VCaP (cell line): ENCODE measurements around the gene NTRK1.

Experiments
- H3K27ac ChIP-seq: fragments of 450-650 bp; 2 replicates; pipeline ENCODE4 v1.5.1; 2017
- TF ChIP-seq, protein P1 (sequence below): fragments of 450-650 bp; conservative IDR thresholded peaks from 2 replicates; pipeline ENCODE4 v1.5.1; 2017; ENCODE audit warnings: mild to moderate bottlenecking, moderate library complexity

Gene NTRK1

DNA sequence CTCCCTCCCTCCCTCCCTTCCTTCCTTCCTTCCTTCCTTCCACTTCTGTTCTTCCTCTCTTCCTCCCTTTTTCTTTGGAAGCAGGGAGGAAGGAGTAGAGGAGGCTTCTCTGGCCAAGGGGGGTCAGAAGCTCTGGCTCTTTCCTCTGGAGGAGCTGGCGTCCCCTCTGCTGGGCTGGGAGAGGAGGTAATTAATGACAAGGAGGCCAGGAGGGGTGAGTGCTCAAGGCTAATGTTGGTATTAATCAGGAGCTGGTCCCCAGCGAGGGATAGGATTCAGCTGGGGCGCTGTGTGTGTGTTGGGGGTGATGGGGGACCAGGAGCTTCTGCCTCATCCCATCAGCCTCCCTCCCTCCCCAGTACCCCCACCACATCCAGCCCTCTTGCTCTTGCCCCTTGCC, 26.7 kb downstream of the NTRK1 start:
- H3K27ac ChIP-seq, result no peak overlapping the region
- TF ChIP-seq, protein P1, sequence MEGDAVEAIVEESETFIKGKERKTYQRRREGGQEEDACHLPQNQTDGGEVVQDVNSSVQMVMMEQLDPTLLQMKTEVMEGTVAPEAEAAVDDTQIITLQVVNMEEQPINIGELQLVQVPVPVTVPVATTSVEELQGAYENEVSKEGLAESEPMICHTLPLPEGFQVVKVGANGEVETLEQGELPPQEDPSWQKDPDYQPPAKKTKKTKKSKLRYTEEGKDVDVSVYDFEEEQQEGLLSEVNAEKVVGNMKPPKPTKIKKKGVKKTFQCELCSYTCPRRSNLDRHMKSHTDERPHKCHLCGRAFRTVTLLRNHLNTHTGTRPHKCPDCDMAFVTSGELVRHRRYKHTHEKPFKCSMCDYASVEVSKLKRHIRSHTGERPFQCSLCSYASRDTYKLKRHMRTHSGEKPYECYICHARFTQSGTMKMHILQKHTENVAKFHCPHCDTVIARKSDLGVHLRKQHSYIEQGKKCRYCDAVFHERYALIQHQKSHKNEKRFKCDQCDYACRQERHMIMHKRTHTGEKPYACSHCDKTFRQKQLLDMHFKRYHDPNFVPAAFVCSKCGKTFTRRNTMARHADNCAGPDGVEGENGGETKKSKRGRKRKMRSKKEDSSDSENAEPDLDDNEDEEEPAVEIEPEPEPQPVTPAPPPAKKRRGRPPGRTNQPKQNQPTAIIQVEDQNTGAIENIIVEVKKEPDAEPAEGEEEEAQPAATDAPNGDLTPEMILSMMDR, result no peak

DNA sequence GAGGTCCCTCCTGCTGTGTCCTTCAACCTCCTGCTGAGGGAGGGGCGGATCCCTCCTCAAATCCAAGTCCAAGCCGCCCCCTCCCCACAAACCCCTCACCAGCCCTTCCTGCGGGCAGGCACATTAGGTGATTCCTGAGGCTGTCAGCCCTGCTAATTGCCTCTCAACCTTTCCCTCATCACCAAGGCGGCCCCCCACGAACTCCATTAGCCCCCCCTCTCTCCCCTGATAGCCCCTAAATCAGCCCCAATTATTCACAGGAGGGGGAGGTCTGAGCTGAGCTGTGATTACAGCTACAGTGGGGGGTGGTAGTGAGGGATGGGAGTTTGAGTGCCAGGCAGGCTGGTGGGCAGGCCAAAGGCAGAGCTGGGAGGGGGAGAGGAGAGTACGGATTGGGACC, 27.1 kb downstream of the NTRK1 start:
- no peak overlapping the region for H3K27ac ChIP-seq
- TF ChIP-seq, protein P1, result no peak

DNA sequence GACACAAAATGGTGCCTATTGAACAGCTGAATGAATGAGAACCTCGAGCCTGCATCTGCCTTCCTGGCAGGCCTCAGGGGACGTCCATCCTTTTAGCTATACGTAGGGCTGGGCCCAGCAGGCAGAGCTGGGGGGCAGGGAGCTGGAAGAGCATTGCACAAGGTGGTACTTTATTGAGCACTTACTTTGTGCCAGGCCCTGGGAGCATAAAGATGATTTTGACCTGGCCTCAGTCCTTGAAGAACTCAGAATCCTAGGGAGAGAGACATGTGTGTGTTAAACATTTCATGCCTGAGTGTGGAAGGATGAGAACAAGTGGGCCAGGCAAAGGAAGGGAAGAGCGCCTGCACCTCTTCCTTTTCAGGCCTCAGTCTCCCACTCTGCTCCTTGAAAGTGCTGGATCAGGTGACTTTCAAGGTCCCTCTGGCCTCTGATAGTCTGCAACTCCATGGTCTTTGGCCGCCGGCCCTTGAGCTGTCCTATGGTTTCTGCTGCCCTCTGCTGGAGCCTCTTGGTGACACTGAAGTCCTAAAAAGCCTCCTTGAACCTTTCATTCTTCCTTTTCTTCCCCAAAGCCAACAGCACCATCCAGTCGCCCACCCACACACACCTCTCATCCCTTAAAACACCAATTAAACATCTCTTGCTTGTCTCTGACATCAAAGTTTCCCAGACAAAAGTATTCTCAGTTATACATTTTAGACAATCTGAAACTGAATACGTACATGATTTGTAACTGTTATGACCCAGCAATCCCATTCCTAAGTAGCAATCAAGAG, 29.3 kb downstream of the NTRK1 start:
- TF ChIP-seq, protein P1, result peak; percentile 89
- no peak overlapping the region for H3K27ac ChIP-seq

DNA sequence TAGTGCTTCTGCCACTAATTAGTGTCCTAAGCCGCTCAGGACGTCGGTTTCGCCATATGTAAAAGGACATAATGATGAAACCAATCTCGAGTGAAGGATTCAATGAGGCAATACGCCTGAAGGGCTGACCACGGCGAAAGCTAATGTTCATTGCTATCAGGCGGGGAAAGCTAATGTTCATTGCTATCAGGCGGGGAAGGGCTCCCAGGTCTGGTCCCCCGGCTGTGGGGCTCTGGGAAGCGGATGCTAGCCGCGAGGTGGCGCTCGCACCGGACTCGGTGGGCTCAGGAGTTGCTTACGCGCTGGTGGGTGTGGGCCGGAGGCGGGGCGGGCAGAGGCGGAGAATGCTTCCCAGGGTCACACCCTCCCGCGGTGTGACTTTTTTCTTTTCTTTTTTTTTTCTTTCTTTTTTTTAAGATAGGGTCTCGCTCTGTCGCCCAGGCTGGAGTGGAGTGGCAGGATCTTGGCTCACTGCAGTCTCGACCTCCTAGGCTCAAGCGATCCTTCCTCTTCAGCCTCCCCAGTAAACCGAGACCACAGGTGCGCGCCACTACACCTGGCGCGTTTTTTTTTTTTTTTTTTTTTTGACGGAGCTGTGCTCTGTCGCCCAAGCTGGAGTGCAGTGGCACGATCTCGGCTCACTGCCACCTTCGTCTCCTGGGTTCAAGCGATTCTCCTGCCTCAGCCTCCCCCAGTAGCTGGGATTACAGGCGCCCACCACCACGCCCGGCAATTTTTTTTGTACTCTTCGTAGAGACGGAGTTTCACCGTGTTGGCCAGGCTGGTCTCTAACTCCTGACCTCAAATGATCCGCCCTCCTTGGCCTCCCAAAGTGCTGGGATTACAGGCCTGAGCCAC, 31.8 kb downstream of the NTRK1 start:
- H3K27ac ChIP-seq, result no peak overlapping the region
- TF ChIP-seq, protein P1, result peak; percentile 95

DNA sequence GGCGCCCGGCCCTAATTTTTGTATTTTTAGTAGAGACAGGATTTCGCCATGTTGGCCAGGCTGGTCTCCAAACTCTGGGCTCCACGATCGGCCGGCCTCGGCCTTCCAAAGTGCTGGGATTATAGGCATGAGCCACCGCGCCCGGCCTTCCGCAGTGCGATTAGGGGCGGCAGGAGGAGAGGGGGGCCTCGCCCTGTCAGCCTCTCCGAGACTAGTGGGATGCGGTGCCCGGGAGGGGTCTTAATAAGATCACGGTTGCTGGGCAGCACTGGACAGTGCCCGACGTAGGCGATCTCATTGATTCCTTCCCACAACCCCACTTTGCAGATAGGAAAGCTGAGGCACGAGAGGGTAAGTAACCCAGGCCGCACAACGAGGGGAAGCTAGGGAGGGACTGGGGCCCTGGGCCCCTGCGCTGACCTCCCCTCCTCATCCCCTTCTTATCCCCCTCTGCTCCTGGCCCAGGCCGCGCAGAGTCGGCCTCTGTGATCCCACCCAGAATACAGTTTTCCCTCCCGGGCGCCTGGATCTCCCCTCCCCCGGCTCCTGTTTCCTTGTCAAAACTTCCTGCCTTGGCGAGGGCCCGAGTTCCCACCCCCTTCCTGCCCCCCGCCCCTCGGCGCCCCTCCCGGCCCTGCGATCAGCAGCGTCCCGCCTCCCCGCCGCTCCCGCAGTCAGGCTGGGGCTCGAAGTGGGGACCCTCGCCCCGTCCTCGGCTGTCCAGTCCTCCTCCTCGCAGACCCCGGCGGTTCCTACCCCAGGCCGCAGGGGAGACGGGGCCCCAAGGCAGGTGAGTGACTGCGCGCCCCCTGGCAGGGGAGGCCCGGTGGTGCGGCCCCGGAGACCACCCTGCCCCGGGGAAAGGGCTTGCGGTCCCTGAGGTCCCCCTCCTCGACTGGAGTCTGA, 32.6 kb downstream of the NTRK1 start, which contains the start of gene PEAR1:
TSS of gene PEAR1 (plus strand) at position 671 of the 906 bp plus-strand sequence. CDS start 10,209 bp downstream, outside the sequence.
- H3K27ac ChIP-seq, result no peak within 1 kb of the TSS
- TF ChIP-seq, protein P1, result no peak

DNA sequence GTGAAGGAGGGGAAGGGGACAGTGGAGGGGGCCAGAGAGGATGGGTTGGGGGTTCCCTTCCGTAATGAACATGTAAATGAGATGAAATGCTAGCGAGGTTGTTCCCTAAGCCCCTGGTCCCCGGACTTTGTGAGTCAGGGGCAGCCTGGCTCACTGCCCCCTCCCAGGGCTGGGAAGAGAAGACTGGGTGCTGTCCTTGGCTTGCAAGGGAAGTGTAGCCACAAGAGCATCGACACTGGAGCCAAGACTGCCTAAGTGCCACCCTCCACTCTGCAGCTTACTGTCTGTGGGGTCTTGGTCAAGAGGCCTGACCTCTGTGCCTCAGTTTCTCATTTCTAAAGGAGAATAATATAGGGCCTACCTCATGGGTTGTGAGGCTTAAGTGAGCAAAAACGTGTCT, 33.3 kb downstream of the NTRK1 start:
- TF ChIP-seq, protein P1, result no peak
- no peak overlapping the region for H3K27ac ChIP-seq
